ENCODE measurements around the gene TRIM72.

TRIM72 gene

GRCh38 chr16:31213877-31214707 lies at the start of gene TRIM72:
Gene TRIM72 (plus strand): TSS chr16:31214119. CDS start chr16:31214739, 620 bp downstream.
- DNase-seq: no peak

GRCh38 chr16:31167315-31167714 lies 46.6 kb upstream of the TRIM72 start:
- no peak for DNase-seq

GRCh38 chr16:31168848-31169247 lies 45.1 kb upstream of the TRIM72 start:
- no peak for DNase-seq

- peak in 2 of 3 experiments; percentile 54 to 87 for DNase-seq
Measured at GRCh38 chr16:31170048-31170447, 43.9 kb upstream of the TRIM72 start.

- DNase-seq: peak in 1 of 3 experiments; percentile 79
Measured at GRCh38 chr16:31177136-31177535, 36.8 kb upstream of the TRIM72 start.

GRCh38 chr16:31179219-31179746 lies 34.6 kb upstream of the TRIM72 start:
- peak in 1 of 3 experiments; percentile 43 for DNase-seq

- peak; percentile 84 to 95 (median 94) for DNase-seq
Measured at GRCh38 chr16:31179747-31180459, 34.0 kb upstream of the TRIM72 start, which contains the start of gene FUS. Gene FUS (plus strand): TSS chr16:31180139. CDS start chr16:31180215, 76 bp downstream.

- peak in 1 of 3 experiments; percentile 56 for DNase-seq
Measured at GRCh38 chr16:31181102-31181830, 32.7 kb upstream of the TRIM72 start.

- DNase-seq: no peak
Measured at GRCh38 chr16:31182391-31182790, 31.5 kb upstream of the TRIM72 start.

- no peak for DNase-seq
Measured at GRCh38 chr16:31183432-31184428, 30.2 kb upstream of the TRIM72 start.

GRCh38 chr16:31184888-31185287 lies 29.0 kb upstream of the TRIM72 start:
- DNase-seq: no peak

GRCh38 chr16:31185339-31185738 lies 28.6 kb upstream of the TRIM72 start:
- no peak for DNase-seq

- DNase-seq: no peak
Measured at GRCh38 chr16:31186176-31186575, 27.7 kb upstream of the TRIM72 start.

GRCh38 chr16:31186930-31187807 lies 26.8 kb upstream of the TRIM72 start:
- DNase-seq: no peak

- no peak for DNase-seq
Measured at GRCh38 chr16:31187808-31188189, 26.1 kb upstream of the TRIM72 start.

GRCh38 chr16:31188450-31189411 lies 25.2 kb upstream of the TRIM72 start:
- DNase-seq: no peak

GRCh38 chr16:31189412-31189778 lies 24.5 kb upstream of the TRIM72 start:
- no peak for DNase-seq

GRCh38 chr16:31190061-31190460 lies 23.9 kb upstream of the TRIM72 start:
- no peak for DNase-seq

- peak in 1 of 3 experiments; percentile 4 for DNase-seq
Measured at GRCh38 chr16:31190818-31191444, 23.0 kb upstream of the TRIM72 start.
